Activated CD8-positive, alpha-beta memory T cell treated with anti-CD3 and anti-CD28 coated beads, Interleukin-2, amount 50 U/mL, for 24 hours (primary cell): Measurements from ENCODE around the gene SPATS2.
"Not testable (repeated sequence)": the region's sequence is repeated elsewhere in the genome, so short reads cannot be mapped to it uniquely, and the experiment has no call there.

ENCODE experiments used
- DNase-seq: peaks from one replicate; pipeline ENCODE4 v3.0.0-alpha.2; 2020; ENCODE audit errors: extremely low read depth

SPATS2 gene

DNA sequence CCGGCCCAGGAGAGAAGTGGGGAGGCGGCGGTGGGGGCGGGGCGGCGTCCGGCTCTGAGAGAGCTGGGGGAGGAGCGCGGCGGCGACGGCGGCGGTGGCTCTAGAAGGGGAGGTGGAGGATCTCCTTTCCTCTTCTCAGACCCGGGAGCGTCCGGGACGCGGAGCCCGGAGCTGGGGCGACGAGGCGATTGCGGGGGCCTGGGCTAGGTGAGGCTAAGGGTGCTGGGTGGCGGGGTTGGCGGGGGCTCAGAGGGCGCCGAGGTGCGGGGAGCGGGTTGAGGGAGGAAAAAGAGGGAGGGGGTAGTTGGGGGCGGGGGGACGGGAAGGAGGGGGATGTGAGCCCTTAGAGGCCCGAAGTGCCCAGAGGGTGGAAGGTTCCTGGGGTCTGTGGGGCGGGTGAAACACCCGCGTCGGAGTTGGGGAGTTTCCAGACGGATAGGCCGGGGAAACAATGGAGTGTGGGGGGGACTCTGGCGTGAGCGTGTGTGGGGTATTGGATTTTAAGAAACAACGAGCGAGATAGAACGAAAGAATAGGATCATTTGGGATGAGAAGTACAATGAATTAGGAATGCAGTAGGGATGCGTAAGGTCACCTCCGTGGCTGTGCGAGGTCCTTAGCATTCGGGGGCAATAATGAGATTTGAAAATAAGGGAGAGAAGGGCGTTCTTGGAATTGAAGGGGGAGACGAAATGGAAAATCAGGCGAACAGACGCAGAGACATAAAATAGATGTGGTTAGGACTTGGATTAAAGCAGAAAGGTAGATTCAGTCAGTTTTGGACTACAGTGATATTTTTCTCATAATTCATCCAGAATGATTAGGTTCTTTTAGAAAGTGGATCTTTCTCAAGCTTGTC lies at the start of gene SPATS2:
Gene SPATS2, plus strand, starts transcription at position 82 of the 859 bp plus-strand sequence. CDS start 93,551 bp downstream, outside the sequence.
- DNase-seq = no peak

GRCh38 chr12:49320411-49321103 lies 46.7 kb upstream of the SPATS2 start:
- not testable (repeated sequence) for DNase-seq

GRCh38 chr12:49322367-49322707 lies 44.9 kb upstream of the SPATS2 start:
- no peak for DNase-seq

DNA sequence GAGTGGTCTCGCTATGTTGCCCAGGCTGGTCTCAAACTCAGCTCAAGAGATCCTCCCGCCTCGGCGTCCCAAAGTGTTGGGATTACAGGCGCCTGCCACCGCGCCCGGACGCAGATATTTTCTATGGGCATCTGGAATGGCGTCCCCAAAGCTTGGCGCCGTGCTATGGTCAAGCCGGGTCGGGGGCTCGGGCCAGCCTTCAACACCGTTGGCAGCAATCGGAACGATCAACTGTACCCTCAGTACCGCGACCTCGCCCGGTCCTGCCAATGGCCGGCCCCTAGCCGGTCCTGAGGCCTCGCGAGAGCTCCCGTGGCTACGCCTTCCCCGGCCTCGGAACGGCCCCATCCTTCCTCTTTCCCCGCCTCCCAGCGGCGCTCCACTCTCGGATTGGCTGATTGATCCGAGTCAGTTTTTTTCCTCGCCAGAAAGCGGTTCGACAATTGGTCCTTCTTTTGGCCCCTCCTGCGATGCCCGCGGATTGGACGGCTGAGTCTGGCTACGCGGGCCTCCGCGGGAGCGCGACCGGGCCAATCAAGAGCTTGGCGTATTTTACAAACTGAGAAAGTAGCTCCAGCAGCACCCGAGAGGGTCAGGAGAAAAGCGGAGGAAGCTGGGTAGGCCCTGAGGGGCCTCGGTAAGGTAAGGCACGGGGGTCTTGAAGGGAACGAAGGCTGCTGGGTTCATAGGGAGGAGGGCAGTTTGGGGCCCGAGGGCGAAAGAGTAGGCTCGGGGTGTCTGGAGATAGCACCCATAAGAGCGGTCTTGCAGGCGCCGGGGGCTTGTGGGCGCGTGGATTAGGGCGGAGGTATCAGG lies 44.3 kb upstream of the SPATS2 start, which contains the start of gene TROAP:
Gene TROAP, plus strand, starts transcription at position 548 of the 816 bp plus-strand sequence. CDS start 354 bp downstream, outside the sequence.
- DNase-seq = peak; percentile 93

- DNase-seq = no peak
Observed at GRCh38 chr12:49323524-49324097, 43.7 kb upstream of the SPATS2 start.

GRCh38 chr12:49325606-49326005 lies 41.7 kb upstream of the SPATS2 start:
- no peak for DNase-seq

- no peak for DNase-seq
Observed at GRCh38 chr12:49327368-49327767, 39.9 kb upstream of the SPATS2 start.

GRCh38 chr12:49327887-49328286 lies 39.4 kb upstream of the SPATS2 start:
- DNase-seq = no peak

GRCh38 chr12:49328816-49329215 lies 38.4 kb upstream of the SPATS2 start:
- DNase-seq = no peak

DNA sequence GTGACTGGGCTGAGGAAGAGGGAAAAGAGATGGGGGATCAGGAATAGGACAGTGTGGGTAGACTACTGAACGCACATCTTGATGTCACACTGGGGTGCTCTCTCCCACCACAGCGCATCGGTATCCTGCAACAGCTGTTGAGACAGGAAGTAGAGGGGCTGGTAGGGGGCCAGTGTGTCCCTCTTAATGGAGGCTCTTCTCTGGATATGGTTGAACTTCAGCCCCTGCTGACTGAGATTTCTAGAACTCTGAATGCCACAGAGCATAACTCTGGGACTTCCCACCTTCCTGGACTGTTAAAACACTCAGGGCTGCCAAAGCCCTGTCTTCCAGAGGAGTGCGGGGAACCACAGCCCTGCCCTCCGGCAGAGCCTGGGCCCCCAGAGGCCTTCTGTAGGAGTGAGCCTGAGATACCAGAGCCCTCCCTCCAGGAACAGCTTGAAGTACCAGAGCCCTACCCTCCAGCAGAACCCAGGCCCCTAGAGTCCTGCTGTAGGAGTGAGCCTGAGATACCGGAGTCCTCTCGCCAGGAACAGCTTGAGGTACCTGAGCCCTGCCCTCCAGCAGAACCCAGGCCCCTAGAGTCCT lies 37.1 kb upstream of the SPATS2 start:
- DNase-seq = no peak

GRCh38 chr12:49330631-49331379 lies 36.5 kb upstream of the SPATS2 start:
- DNase-seq = no peak

GRCh38 chr12:49331380-49332222 lies 35.7 kb upstream of the SPATS2 start:
- no peak for DNase-seq

DNA sequence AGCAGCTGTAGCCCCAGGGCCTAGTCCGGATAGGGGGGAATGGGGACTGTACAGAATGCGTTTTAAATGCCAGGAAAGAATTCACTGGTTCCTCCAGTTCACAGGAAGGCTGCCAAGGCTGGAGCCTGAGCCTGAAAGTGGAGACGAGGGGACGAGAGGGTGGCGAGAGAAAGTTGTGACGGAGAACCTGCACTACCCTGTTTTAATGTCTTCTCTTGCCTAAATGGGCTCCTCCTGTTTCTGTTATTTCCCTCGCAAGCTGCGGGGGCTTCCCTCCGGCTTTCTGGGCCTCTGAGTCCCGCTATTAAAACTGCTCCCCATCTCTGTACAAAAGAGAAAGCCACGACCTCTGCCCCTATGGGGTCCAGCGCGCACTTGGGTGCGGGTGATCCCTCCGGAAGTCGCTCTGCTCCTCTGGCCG lies 34.8 kb upstream of the SPATS2 start:
- DNase-seq = no peak

DNA sequence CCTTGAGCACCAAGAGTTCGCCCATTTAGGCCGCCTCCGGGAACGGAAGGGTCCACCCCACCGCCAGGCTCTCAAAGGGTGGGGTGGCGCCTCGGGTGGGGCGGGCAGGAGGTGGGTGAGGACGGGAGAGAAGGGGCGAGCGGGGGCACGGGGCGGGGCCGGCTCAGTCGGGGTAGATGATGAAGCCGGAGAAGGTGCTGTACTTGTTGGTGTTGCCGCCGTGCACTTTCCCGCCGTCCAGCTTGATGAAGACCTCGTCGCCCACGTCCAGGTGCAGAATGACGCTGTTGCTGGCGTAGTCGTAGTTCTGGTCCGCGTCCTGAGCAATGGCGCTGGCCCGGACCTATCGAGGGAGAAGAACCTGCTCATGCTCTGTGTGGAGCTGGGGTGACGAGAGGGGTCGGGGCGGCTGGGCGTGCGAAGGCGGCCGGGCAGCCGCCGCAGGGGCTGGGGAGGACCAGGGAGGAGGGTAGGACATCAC lies 34.3 kb upstream of the SPATS2 start:
- no peak for DNase-seq

DNA sequence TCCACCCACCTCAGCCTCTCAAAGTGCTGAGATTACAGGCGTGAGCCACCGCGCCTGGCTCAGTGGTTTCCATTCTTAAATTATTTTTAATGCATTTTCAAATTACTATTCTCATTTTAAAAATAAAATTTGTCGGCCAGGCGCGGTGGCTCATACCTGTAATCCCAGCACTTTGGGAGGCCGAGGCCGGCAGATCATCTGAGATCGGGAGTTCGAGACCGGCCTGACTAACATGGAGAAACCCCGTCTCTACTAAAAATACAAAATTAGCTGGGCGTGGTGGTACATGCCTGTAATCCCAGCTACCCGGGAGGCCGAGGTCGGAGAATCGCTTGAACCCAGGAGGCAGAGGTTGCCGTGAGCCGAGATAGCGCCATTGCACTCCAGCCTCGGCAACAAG lies 33.5 kb upstream of the SPATS2 start:
- not testable (repeated sequence) for DNase-seq

GRCh38 chr12:49334226-49334625 lies 33.0 kb upstream of the SPATS2 start:
- DNase-seq = no peak

DNA sequence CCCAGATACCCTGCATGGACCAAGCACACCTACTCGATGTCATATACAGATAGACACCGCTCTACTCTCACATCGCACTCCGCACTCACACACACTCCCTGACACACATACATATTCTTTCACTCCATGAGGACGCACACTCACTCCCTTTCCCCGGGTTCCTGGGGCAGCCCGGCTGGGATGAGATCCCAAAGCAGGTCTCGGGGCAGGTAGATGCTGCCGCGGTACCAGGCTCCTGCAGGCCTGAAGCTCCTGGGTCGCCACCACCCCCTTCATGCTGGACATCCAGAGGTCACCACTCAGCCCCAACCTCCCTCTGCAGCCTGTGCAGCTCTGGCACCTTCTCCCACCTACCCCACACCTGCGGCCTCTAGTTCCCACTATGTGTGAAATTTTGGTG lies 32.6 kb upstream of the SPATS2 start:
- DNase-seq = no peak

DNA sequence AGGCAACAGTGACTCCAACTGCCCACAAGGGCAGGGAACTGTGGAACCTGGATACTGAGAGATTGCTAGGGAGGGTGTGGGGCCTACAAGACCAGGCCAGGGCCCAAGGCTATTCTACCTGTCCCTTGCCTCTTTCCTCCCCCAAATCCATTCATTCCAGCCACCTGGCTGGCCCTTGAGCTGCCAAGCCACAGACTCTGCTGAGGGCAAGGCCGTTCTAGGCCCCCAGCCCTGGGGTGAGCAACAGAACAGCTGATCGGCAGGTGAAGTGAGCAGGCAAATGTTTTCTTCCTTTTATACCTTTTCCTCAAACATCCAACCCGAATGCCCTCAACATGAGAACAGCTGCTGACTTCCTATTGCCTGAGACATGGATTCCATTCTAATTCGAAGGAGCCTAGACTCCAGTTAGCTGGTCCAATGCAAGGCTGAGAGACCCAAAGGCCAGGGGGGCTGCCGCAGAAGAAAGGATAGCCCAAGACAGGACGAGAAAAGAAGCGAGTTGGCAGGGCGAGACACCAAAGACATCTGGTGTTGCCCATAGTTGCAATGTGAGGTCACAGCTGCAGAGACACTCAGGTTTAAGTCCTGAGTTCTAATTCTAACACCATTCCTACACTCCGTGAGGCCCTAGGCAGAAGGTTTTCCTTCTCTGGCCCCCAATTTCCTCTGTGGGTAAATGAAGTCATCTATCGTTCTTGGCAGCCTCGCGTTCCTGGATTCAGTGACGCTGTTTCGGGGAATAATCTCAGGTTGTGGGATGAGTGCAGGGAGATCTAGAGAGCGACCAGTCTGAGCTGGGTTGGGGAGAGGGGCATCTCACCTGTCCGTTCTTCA lies 31.9 kb upstream of the SPATS2 start:
- DNase-seq = no peak
